Activated T-helper 2 cell treated with anti-CD3 and anti-CD28 coated beads, Interferon-gamma antibody, Interleukin-2, Interleukin-4, amounts not matched to agents 10 μg/mL and 5 μg/mL and 100 μg/mL, durations not matched to agents 14 hours and 24 hours and 36 hours (primary cell): ENCODE data around the gene GALNT14. TPM values are rescaled to one million over a fixed set of nuclear protein-coding genes. Genes with fewer than 3 reads are reported as not detected.

Experiments
- DNase-seq: peaks from one replicate; pipeline ENCODE4 v3.0.0; 2021; ENCODE audit warnings: low spot score
- H3K27ac Mint-ChIP-seq: one replicate; pipeline ENCODE4 v1.8.0; 2021; ENCODE audit warnings: mixed read lengths
- H3K27me3 Mint-ChIP-seq: one replicate; pipeline ENCODE4 v1.8.0; 2021; ENCODE audit warnings: low read depth, mixed read lengths
- H3K36me3 Mint-ChIP-seq: one replicate; pipeline ENCODE4 v1.8.0; 2021; ENCODE audit warnings: low read depth, mixed read lengths
- H3K4me1 Mint-ChIP-seq: one replicate; pipeline ENCODE4 v1.8.0; 2021; ENCODE audit warnings: low read depth, mixed read lengths
- H3K4me3 Mint-ChIP-seq: one replicate; pipeline ENCODE4 v1.8.0; 2021; ENCODE audit warnings: low read depth, mild to moderate bottlenecking, moderate library complexity, mixed read lengths
- H3K9me3 Mint-ChIP-seq: one replicate; pipeline ENCODE4 v1.8.0; 2021; ENCODE audit warnings: mixed read lengths
- intact Hi-C: fragments of 100-400 bp; cut with micrococcal nuclease; formaldehyde crosslinking; loops from one replicate; pipeline ENCODE4 v1.15.1; 2023
- total RNA-seq: library from RNA; stranded (reverse); gene quantifications from 2 replicates; pipeline ENCODE4 v1.2.3, GENCODE V29; 2022

The GALNT14 gene
- total RNA-seq, 1 donor from 2014 or later, result 0.50 TPM

DNA sequence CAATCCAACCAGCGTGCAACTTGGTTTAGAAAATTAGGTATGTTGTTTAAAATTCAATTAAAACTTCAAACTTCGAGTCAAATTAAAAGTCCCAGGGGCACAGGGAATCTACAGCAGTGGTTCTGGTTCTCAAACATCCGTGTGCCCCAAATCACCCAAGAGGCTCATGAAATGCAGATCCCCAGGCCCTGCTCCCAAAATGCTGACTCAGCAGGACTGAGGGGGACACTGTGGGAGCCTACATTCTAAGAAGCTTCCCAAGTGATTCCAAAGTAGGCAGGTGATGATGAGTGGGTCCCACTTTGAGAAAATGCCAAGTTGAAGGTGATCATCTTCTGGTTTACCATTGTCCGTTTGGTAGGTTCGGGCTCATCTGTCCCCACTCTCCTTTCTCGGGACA lies 82.3 kb downstream of the GALNT14 start:
- intact Hi-C loops, result no loop called here
- H3K27ac Mint-ChIP-seq, result no peak overlapping the region

GRCh38 chr2:31054842-31055388 lies 83.3 kb downstream of the GALNT14 start:
- no peak for DNase-seq
- Mint-ChIP-seq H3K27me3 (peaks cover 1% of the 10 kb centered on the region), H3K4me1 (peaks cover 5% of the 10 kb centered on the region)

More for the DNA sequence above, 82.3 kb downstream of the GALNT14 start:
- no peaks in the 10 kb centered on the region for H3K9me3 Mint-ChIP-seq
- peaks cover 3% of the 10 kb centered on the region for H3K27me3 Mint-ChIP-seq
- no peak overlapping the region for H3K4me3 Mint-ChIP-seq
- peaks cover 5% of the 10 kb centered on the region for H3K4me1 Mint-ChIP-seq
- H3K36me3 Mint-ChIP-seq, result no peaks in the 10 kb centered on the region
- no peak for DNase-seq

DNA sequence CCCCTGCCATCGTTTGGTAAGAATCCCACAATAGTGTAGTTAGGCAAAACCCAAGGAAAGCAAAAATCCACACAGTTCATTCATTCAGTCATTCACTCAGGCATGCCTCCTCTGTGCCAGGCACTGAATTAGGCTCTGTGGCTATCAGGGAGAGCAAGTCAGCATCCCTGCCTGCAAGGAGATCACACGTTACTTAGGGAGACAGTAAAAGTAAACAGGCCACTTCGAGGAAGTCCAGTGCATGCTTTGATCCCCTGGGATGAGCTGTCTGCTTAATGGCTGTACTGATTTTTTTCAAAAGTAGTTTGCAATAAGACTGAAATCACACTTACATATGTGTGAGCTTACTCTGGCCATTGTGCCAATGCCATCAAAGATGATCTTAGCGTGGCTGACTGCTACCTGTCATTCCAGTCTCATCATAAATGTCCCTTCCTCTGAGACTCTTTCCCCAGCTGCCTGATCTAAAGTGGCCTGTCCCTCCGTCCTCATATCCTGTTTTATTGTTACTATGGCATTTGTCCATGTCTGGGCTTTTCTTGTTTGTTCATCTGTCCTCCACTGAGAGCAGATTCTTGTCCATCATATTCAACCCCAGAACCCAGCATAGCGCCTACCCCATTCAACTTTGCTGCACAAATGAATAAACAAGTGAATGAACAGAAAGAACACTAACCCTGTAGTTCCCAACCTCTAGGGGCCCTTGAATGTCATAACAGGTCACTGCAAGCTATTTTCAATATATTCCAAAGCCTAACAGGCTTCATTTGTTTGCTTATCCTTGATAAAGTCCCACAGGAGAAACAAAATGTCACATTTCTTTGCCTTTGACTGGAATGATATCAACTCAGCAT lies 84.1 kb downstream of the GALNT14 start:
- H3K36me3 Mint-ChIP-seq, result no peaks in the 10 kb centered on the region
- H3K27ac Mint-ChIP-seq, result no peak overlapping the region
- peaks cover 1% of the 10 kb centered on the region for H3K27me3 Mint-ChIP-seq
- H3K4me1 Mint-ChIP-seq, result peaks cover 5% of the 10 kb centered on the region
- H3K4me3 Mint-ChIP-seq, result no peak overlapping the region
- DNase-seq, result no peak
- intact Hi-C loops, result no loop called here
- no peaks in the 10 kb centered on the region for H3K9me3 Mint-ChIP-seq

More at GRCh38 chr2:31054842-31055388, 83.3 kb downstream of the GALNT14 start:
- Mint-ChIP-seq H3K27ac (no peak overlapping the region), H3K4me3 (no peak overlapping the region), H3K36me3 (no peaks in the 10 kb centered on the region), H3K9me3 (no peaks in the 10 kb centered on the region)
- intact Hi-C loops, result no loop called here

DNA sequence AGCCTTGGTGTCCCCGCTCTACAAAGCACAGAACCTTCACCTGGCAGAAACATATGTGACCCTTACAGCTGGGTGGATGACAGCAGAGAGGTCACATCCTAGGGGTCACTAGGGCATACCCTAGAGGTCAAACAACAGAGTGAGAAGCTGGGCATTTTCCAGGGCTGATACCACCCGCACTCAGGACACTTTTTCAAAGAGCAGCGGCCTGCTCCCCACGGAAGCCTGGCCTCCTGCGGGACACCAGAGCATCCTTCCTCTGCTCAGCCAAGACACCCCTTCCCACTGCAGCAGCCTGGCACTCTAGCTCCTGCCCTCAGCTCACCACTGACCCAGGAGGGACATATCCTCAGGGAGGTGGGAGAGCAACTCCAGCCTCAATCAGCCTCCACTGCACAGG lies 86.0 kb downstream of the GALNT14 start:
- H3K27ac Mint-ChIP-seq, result no peak overlapping the region
- H3K27me3 Mint-ChIP-seq, result no peaks in the 10 kb centered on the region
- intact Hi-C loops, result no loop called here
- no peak for DNase-seq
- no peaks in the 10 kb centered on the region for H3K9me3 Mint-ChIP-seq
- H3K4me1 Mint-ChIP-seq, result peaks cover 5% of the 10 kb centered on the region
- H3K36me3 Mint-ChIP-seq, result no peaks in the 10 kb centered on the region
- no peak overlapping the region for H3K4me3 Mint-ChIP-seq

DNA sequence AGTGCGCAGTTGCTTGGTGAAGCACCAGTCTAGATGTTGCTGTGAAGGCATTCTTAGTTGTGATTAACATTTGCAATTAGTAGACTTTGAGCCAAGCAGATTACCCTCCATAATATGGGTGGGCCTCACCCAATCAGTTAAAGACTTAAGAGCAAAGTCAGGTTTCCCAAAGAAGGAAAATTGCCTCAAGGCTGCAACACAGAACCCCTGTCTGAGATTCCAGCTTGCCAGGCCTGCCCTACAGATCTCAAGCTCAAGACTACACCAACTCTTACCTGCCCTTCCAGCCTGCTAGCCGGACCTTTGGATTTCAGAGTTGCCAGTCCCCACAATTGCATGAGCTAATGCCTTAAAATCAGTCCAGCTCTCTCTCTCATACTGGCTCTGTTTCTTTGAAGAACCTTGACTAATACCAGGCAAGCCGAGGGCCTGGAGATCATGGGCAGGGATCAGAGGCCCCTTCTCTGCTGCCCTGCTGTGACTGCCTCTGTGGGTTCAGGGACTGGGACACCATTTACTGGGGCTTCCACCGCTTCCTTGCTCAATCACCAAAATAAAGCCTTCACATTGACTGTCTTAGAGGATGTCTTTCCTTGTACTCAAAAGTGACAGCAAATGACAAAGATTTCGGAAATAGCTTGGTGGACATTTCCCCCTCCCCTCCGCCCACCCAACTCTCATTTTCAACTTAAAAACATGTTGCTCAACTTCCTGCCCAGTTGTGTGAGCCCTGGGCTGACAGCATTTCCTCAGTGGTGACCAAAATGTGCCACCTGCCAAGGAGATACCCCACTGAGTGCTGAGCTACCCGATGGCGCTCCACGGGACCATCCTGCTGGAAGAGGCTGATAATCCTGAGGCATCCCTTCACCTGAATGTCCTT lies 86.7 kb downstream of the GALNT14 start:
- H3K4me1 Mint-ChIP-seq, result peaks cover 5% of the 10 kb centered on the region
- no peaks in the 10 kb centered on the region for H3K27me3 Mint-ChIP-seq
- peak overlapping the region; percentile 38 for H3K27ac Mint-ChIP-seq
- H3K9me3 Mint-ChIP-seq, result no peaks in the 10 kb centered on the region
- H3K36me3 Mint-ChIP-seq, result no peaks in the 10 kb centered on the region
- no peak overlapping the region for H3K4me3 Mint-ChIP-seq
- no peak for DNase-seq
- intact Hi-C loops, result no loop called here

DNA sequence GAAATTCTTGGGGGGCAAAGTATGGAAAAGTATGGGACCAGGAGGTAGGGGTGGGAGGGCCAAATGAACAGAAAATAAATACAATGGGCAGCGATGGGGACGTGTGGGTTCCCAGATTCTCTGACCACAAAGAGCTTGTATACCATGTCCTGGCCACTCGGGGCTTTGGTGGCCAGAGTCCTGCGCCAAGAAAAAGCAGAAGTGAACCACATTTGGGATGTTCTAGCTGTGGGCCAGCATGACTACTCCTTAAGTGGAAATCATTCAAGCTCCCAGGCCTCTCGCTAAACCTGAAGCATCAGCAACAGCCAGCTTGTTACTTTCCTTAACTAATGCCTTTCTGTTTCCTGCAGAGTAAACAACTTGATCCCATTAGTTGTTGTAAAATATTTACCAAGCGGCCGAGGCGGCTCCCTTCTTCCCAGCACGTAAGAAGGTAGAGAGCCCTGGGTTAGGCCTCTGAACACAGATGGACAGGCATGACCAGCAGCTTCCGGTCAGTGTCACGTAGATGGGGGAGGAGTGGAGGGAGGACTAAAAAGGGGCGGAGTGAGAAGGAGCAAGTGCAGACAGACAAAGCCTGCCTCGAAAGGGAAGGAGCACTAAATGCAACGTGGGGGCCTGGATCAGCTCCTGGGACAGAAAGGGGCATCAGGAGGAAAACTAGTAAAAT lies 88.2 kb downstream of the GALNT14 start:
- H3K4me1 Mint-ChIP-seq, result peaks cover 5% of the 10 kb centered on the region
- H3K9me3 Mint-ChIP-seq, result no peaks in the 10 kb centered on the region
- no peaks in the 10 kb centered on the region for H3K27me3 Mint-ChIP-seq
- DNase-seq, result no peak
- intact Hi-C loops, result no loop called here
- H3K27ac Mint-ChIP-seq, result no peak overlapping the region
- H3K4me3 Mint-ChIP-seq, result no peak overlapping the region
- H3K36me3 Mint-ChIP-seq, result no peaks in the 10 kb centered on the region

GRCh38 chr2:31049264-31049663 lies 89.0 kb downstream of the GALNT14 start:
- Mint-ChIP-seq H3K4me3 (no peak overlapping the region), H3K4me1 (peaks cover 5% of the 10 kb centered on the region), H3K27ac (no peak overlapping the region), H3K9me3 (no peaks in the 10 kb centered on the region), H3K36me3 (no peaks in the 10 kb centered on the region), H3K27me3 (no peaks in the 10 kb centered on the region)
- no peak for DNase-seq
- intact Hi-C loops, result no loop called here

DNA sequence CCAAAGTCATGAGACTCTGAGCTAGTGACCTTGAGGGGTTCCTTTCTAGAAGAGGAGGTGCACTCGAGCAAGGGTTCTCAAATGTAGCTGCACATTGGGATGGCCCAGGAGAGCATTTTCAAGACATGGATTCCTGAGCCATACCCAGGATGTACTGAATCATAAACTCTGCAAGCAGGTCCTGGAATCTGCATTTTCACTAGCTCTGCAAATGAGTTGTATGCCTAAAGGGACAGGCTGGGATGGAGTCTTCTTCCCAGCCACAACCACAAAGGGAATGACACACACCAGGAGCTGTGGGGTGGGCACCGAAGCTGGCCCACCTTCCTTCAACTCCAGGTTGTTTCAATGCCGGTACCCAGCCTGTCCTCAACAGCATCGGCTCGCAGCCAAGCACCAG lies 90.6 kb downstream of the GALNT14 start:
- H3K27ac Mint-ChIP-seq, result no peak overlapping the region
- intact Hi-C loops, result no loop called here
- no peak overlapping the region for H3K4me3 Mint-ChIP-seq
- H3K36me3 Mint-ChIP-seq, result no peaks in the 10 kb centered on the region
- H3K27me3 Mint-ChIP-seq, result no peaks in the 10 kb centered on the region
- H3K9me3 Mint-ChIP-seq, result no peaks in the 10 kb centered on the region
- no peak for DNase-seq
- H3K4me1 Mint-ChIP-seq, result peaks cover 5% of the 10 kb centered on the region

DNA sequence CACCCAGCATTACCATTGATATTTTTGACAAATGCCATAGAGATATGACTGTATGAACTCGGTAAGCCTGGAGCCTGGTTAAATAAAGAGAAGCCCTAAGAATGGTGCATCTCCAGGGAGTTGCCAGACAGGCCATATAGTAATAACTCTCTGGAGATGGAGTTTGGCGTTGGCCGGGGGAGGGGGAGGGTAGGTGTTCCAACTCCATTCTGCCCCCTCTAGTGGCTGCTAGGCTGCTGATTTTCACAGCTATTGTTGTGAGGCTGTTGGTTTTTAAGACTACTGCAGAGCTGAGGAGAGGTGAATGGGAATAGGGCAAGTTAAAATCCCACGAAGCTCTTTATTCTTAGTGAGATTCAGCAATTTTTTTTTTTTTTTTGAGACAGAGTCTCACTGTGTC lies 99.9 kb downstream of the GALNT14 start:
- no peak for DNase-seq
- Mint-ChIP-seq H3K9me3 (peaks cover 25% of the 10 kb centered on the region), H3K4me1 (no peaks in the 10 kb centered on the region), H3K36me3 (no peaks in the 10 kb centered on the region), H3K27ac (no peak overlapping the region), H3K27me3 (peaks cover 4% of the 10 kb centered on the region), H3K4me3 (no peak overlapping the region)
- intact Hi-C loops, result no loop called here

DNA sequence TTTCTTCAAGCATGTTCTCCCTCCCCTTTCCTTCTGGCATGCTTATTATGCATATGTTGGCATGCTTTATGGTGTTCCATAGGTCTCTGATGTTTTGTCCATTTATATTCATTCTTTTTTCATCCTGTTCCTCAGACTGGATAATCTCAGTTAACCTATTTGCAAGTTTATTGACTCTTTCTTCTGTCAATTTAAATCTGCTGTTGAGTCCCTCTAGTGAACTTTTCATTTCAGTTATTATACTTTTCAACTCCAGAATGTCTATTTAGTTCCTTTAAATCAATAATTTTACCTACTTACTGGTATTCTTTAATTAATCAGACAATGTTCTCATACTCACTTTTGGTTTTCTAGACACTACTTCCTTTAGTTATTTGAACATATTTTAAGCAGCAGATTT lies 101.2 kb downstream of the GALNT14 start:
- Mint-ChIP-seq H3K27me3 (peaks cover 4% of the 10 kb centered on the region), H3K4me1 (no peaks in the 10 kb centered on the region), H3K4me3 (no peak overlapping the region), H3K27ac (no peak overlapping the region), H3K9me3 (peaks cover 25% of the 10 kb centered on the region), H3K36me3 (no peaks in the 10 kb centered on the region)
- no peak for DNase-seq
- intact Hi-C loops, result no loop called here

DNA sequence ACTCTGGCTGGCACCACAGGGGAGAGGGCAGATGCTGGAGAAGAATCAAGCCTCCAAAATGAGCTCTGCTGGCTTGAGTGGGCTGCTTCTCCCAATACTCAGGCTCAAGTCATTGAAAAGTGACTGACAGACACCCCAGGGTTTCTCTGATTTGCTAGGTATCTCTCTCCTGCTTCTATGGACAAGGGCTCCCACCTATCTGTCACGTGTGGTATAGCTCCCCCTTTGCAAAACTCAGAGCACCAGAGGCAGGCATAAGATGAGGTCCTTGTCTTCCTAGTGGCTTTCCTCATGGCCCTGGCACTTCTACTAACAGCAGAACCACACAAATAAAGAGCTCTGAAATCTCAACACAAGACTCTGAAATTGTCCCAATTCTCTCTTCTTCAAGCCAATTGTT lies 105.2 kb downstream of the GALNT14 start:
- Mint-ChIP-seq H3K36me3 (no peaks in the 10 kb centered on the region), H3K27ac (no peak overlapping the region), H3K4me1 (no peaks in the 10 kb centered on the region), H3K27me3 (peaks cover 4% of the 10 kb centered on the region), H3K9me3 (peaks cover 25% of the 10 kb centered on the region), H3K4me3 (no peak overlapping the region)
- DNase-seq, result no peak
- intact Hi-C loops, result no loop called here

DNA sequence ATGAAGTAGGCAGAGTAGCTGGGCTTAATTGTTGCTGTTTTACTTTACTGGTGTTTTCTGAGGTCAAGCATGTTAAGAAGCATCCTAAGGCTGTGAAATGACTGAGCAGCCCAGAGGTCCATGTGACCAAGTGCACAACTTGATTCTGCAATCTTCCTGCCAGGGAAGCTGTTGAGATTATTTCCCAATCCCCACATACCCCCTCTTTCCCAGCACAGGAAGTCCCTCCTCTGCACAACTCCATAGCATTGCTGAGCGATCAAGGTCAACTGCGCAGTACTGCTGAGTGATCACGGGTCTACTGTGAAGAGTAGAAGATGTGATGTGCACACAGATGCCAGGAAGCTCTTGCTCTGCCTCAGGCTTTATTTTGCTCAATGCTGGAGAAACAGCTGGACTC lies 105.8 kb downstream of the GALNT14 start:
- Mint-ChIP-seq H3K9me3 (peaks cover 21% of the 10 kb centered on the region), H3K4me1 (no peaks in the 10 kb centered on the region), H3K27me3 (peaks cover 4% of the 10 kb centered on the region), H3K4me3 (no peak overlapping the region), H3K27ac (no peak overlapping the region), H3K36me3 (no peaks in the 10 kb centered on the region)
- intact Hi-C loops, result no loop called here
- DNase-seq, result no peak
